K562 (cell line): ENCODE measurements around the gene RERE. TPM values are rescaled to one million over a fixed set of nuclear protein-coding genes. Genes with fewer than 3 reads are reported as not detected.

ENCODE experiments used
- ATAC-seq: fragments of 200-7000 bp; cut with Tn5 transposase; 3 replicates; pipeline ENCODE4 v1.9.1; 2020; ENCODE audit warnings: moderate library complexity
- BruUV-seq: library from RNA; stranded (reverse); fragments of 400-500 nt; replicated peaks from 2 replicates; lab custom pipeline; 2021; lab: Mats Ljungman, UMichigan
- CTCF ChIA-PET: fragments of 300-600 bp; formaldehyde crosslinking; extraction: SDS; loops from one replicate; lab custom pipeline; 2021; ENCODE audit warnings: low intra/inter-chr PET ratio; lab: Yijun Ruan, JAX
- POLR2A ChIA-PET: fragments of 300-600, 350-650 bp; sonication (Branson Sonifier 250); formaldehyde crosslinking; extraction: SDS; loops from one replicate; lab custom pipeline; 2021; ENCODE audit warnings: antibody characterized with exemption, inconsistent platforms; lab: Yijun Ruan, JAX
- DNase-seq, 4 experiments: peaks; one replicate each; pipeline versions ENCODE4 v3.0.0 to v3.0.0-alpha.2; 2011 to 2018; ENCODE audit warnings: low spot score in 3 of 4, mixed read lengths in 3 of 4; ENCODE audit errors: extremely low read depth in 1 of 4
- FAIRE-seq: peaks from 2 replicates; lab custom pipeline; 2011; peaks lifted over from hg19 to GRCh38; lab: Jason Lieb, UNC
- H2AFZ ChIP-seq: 2 replicates; pipeline ENCODE4 v1.6.0; 2011; ENCODE audit warnings: low read depth, low read length, control low read depth, inconsistent platforms
- H3K27ac ChIP-seq: fragments of 200-600 bp; 3 replicates; pipeline ENCODE4 v1.8.0; 2011; ENCODE audit warnings: low read depth, mild to moderate bottlenecking, control low read depth, inconsistent platforms, low read length, moderate library complexity, mixed read lengths; ENCODE audit errors: extremely low read depth
- H3K27me3 ChIP-seq, 2 experiments: fragments of 300-600 bp in 1 of 2; 2 replicates in 1 of 2; 3 replicates in 1 of 2; pipeline versions ENCODE4 v1.6.0 to v1.8.0; 2011; ENCODE audit warnings: inconsistent platforms in 2 of 2, low read length in 2 of 2, mild to moderate bottlenecking in 1 of 2, mixed read lengths in 1 of 2, moderate library complexity in 1 of 2; ENCODE audit not compliant: control insufficient read depth in 2 of 2, insufficient read depth in 2 of 2
- H3K36me3 ChIP-seq: fragments of 300-600 bp; 3 replicates; pipeline ENCODE4 v1.8.0; 2011; ENCODE audit warnings: mild to moderate bottlenecking, low read length, inconsistent platforms; ENCODE audit not compliant: control insufficient read depth, insufficient read depth
- H3K4me1 ChIP-seq, 2 experiments: fragments of 200-600 bp in 1 of 2; replicated peaks in 1 of 2; 2 replicates in 1 of 2; 3 replicates in 1 of 2; pipeline versions ENCODE4 v1.5.1 to v1.8.0; 2011; ENCODE audit warnings: inconsistent platforms in 2 of 2, low read length in 2 of 2, mild to moderate bottlenecking in 1 of 2, mixed read lengths in 1 of 2, moderate library complexity in 1 of 2; ENCODE audit not compliant: control insufficient read depth in 2 of 2, insufficient read depth in 2 of 2
- H3K4me2 ChIP-seq: 2 replicates; pipeline ENCODE4 v1.6.1; 2011; ENCODE audit warnings: low read length, control low read depth, inconsistent platforms, mixed read lengths; ENCODE audit not compliant: insufficient read depth
- H3K4me3 ChIP-seq: fragments of 200-600 bp; sonication (generic), shearing (Covaris generic); 2 replicates; pipeline ENCODE4 v1.5.1; 2016; ENCODE audit warnings: control low read depth, inconsistent platforms
- H3K79me2 ChIP-seq: fragments of 200-600 bp; 3 replicates; pipeline ENCODE4 v1.8.0; 2011; ENCODE audit warnings: low read length, inconsistent platforms; ENCODE audit not compliant: control insufficient read depth, insufficient read depth
- H3K9ac ChIP-seq, 2 experiments: 2 replicates each; pipeline versions ENCODE4 v1.6.0 to v1.6.1; 2011; ENCODE audit warnings: low read depth in 2 of 2, low read length in 2 of 2, control low read depth in 1 of 2, inconsistent platforms in 1 of 2, mild to moderate bottlenecking in 1 of 2, mixed read lengths in 1 of 2; ENCODE audit not compliant: insufficient read depth in 1 of 2
- H3K9me1 ChIP-seq: one replicate; pipeline ENCODE4 v1.6.0; 2011; ENCODE audit warnings: inconsistent platforms, mild to moderate bottlenecking, low read length, moderate library complexity; ENCODE audit not compliant: control insufficient read depth, insufficient read depth
- H3K9me3 ChIP-seq: replicated peaks from 2 replicates; pipeline ENCODE4 v1.5.1; 2011; ENCODE audit warnings: low read depth, low read length, inconsistent platforms; ENCODE audit not compliant: control insufficient read depth, insufficient read depth
- H4K20me1 ChIP-seq: replicated peaks from 2 replicates; pipeline ENCODE4 v1.6.1; 2011; ENCODE audit warnings: low read length, inconsistent platforms, mixed read lengths; ENCODE audit not compliant: control insufficient read depth, insufficient read depth
- CTBP1 ChIP-seq: fragments of 450-650 bp; IDR thresholded peaks from 2 replicates; pipeline ENCODE4 v1.6.1; 2016; ENCODE audit warnings: borderline replicate concordance
- SIRT6 ChIP-seq: IDR thresholded peaks from one replicate; pipeline ENCODE4 v1.6.1; 2012; ENCODE audit warnings: low read depth, mild to moderate bottlenecking, control low read depth, inconsistent platforms, low read length, moderate library complexity
- STAT5A ChIP-seq: IDR thresholded peaks from 2 replicates; pipeline ENCODE4 v1.6.1; 2012; ENCODE audit warnings: low read length, inconsistent platforms, borderline replicate concordance
- TAL1 ChIP-seq: fragments of 450-650 bp; IDR thresholded peaks from 2 replicates; pipeline ENCODE4 v1.6.1; 2016; ENCODE audit warnings: mild to moderate bottlenecking
- TCF3 ChIP-seq: sonication (generic); formaldehyde crosslinking; IDR thresholded peaks from 2 replicates; pipeline ENCODE4 v1.4.0; 2020; ENCODE audit warnings: mild to moderate bottlenecking, missing genetic modification reagents
- TEAD4 ChIP-seq, 2 experiments: sonication (generic) in 1 of 2; formaldehyde crosslinking in 1 of 2; IDR thresholded peaks; 2 replicates each; pipeline versions ENCODE4 v1.6.1 to v1.8.0; 2012 to 2022; ENCODE audit warnings: borderline replicate concordance in 1 of 2, inconsistent platforms in 1 of 2, low read length in 1 of 2, mild to moderate bottlenecking in 1 of 2, missing genetic modification reagents in 1 of 2
- ZC3H8 ChIP-seq: fragments of 450-650 bp; IDR thresholded peaks from 2 replicates; pipeline ENCODE4 v1.6.1; 2017
- in situ Hi-C: fragments of 300-500 bp; cut with MboI; formaldehyde crosslinking; loops from 4 replicates; pipeline ENCODE4 v1.15.0; 2018; ENCODE audit warnings: inconsistent platforms, mixed read lengths
- intact Hi-C: fragments of 100-400 bp; cut with micrococcal nuclease; formaldehyde crosslinking; loops from 2 replicates; pipeline ENCODE4 v1.14.2; 2022
- polyA plus RNA-seq, 8 experiments: library from polyadenylated mRNA; depleted of rRNA in 4 of 8; stranded (reverse) in 5 of 8; unstranded in 3 of 8; fragments of >200 nt; fragmentation: Nextera tagmentation in 2 of 8; fragmentation: Illumina TruSeq in 1 of 8; extraction: Ambion mirVana in 2 of 8; extraction: Trizol in 1 of 8; gene quantifications; 2 replicates each; pipeline versions ENCODE4 v1.2.1 to v1.2.3, GENCODE V29; 2011 to 2014; ENCODE audit warnings: inconsistent platforms in 1 of 8, missing spikeins in 1 of 8
- total RNA-seq, 7 experiments: library from RNA; depleted of rRNA in 6 of 7; stranded (reverse); fragments of >200 nt in 6 of 7; fragmentation: Illumina TruSeq in 2 of 7; extraction: Trizol in 2 of 7; gene quantifications; 2 replicates each; pipeline versions ENCODE4 v1.2.1 to v1.2.3, GENCODE V29; 2011 to 2021; ENCODE audit warnings: low replicate concordance in 1 of 7

The RERE gene
- total and polyA plus RNA-seq, 9 of the 15 experiments (the other 6 are each of a cell fraction or from before 2014, with no cell fraction given): 3.0 to 51.5 (median 13.4) TPM

GRCh38 chr1:8813991-8814390, 3.4 kb downstream of the RERE start:
- Histone ChIP-seq H4K20me1 (peaks cover 23% of the 10 kb centered on the region), H3K9me3 (no peaks in the 10 kb centered on the region), H3K27me3 (no peaks in the 10 kb centered on the region), H3K79me2 (peaks cover 83% of the 10 kb centered on the region), H3K4me2 (no peak overlapping the region), H2AFZ (no peak overlapping the region), H3K9ac (peak overlapping the region in 1 of 2 experiments; percentile 24; a peak in 2 of 4 replicates), H3K27ac (0 out of 3 replicates have a peak overlapping the region, but pooled peaks have one; percentile 1), H3K4me1 (peaks cover 7 to 20% of the 10 kb centered on the region in 2 experiments), H3K4me3 (no peak overlapping the region), H3K36me3 (no peaks in the 10 kb centered on the region; the same call in 2 of the 3 replicates), H3K9me1 (no peaks in the 10 kb centered on the region)
- CTCF ChIA-PET: no interaction called here
- no TSS peak for BruUV-seq
- ATAC-seq (no peak), DNase-seq (no peak), FAIRE-seq (no peak)
- POLR2A ChIA-PET: no interaction called here
- 0 out of 2 replicates have a peak, but pooled peaks have one; percentile 17 for TF ChIP-seq TCF3 (CRISPR knock-in tag)
- no peak for TF ChIP-seq CTBP1
- TF ChIP-seq TAL1: 0 out of 2 replicates have a peak, but pooled peaks have one; percentile 13
- peak; percentile 48; the same call in 1 of the 2 replicates for TF ChIP-seq TEAD4 (IDR thresholded peaks at IDR 0.05; ENCODE audit: low read length)
- no peak for TF ChIP-seq TEAD4 (CRISPR knock-in tag; IDR thresholded peaks at IDR 0.05; ENCODE audit: borderline replicate concordance)
- TF ChIP-seq ZC3H8: no peak
- peak; percentile 24; the same call in 1 of the 2 replicates for TF ChIP-seq STAT5A
- TF ChIP-seq SIRT6: no peak
- intact Hi-C loops (no loop called here), in situ Hi-C loops (no loop called here)
